DND-41 (cell line): ENCODE data around the gene SEC16B.

ENCODE experiments used
- CTCF ChIP-seq: IDR thresholded peaks from 2 replicates; pipeline ENCODE4 v1.5.1; 2012; ENCODE audit warnings: borderline replicate concordance, low read length, moderate library complexity, mild to moderate bottlenecking; ENCODE audit not compliant: poor library complexity, severe bottlenecking; ENCODE audit errors: extremely low read depth
- EZH2 ChIP-seq: IDR thresholded peaks from 3 replicates; pipeline ENCODE4 v1.6.1; 2012; ENCODE audit warnings: borderline replicate concordance, low read depth, mild to moderate bottlenecking, moderate library complexity, low read length, inconsistent platforms; ENCODE audit not compliant: severe bottlenecking

GRCh38 chr1:177923441-177923840 is 46.4 kb downstream of the SEC16B start:
- TF ChIP-seq CTCF (no peak), EZH2 (no peak)
